A549 (cell line): ENCODE data around the gene SEC22C.

Experiments
- EHMT2 ChIP-seq: fragments of 200-600 bp; sonication (generic); IDR thresholded peaks from 2 replicates; pipeline ENCODE4 v1.6.1; 2016; ENCODE audit warnings: antibody characterized with exemption, low read depth, mild to moderate bottlenecking, moderate library complexity
- ESRRA ChIP-seq: fragments of 150-350 bp; IDR thresholded peaks from 2 replicates; pipeline ENCODE4 v1.6.1; 2014; ENCODE audit warnings: mild to moderate bottlenecking, low read length, borderline replicate concordance
- RAD21 ChIP-seq, 2 experiments: fragments of >200 bp in 1 of 2; sonication (Bioruptor Twin) in 1 of 2; formaldehyde crosslinking in 1 of 2; IDR thresholded peaks in 1 of 2; conservative IDR thresholded peaks in 1 of 2; 2 replicates in 1 of 2; 3 replicates in 1 of 2; pipeline ENCODE4 v1.6.1; 2012 to 2018; ENCODE audit warnings: inconsistent platforms in 1 of 2
- TF ChIP-seq, protein P1 (sequence below): IDR thresholded peaks from 2 replicates; pipeline ENCODE4 v1.6.1; 2012

DNA sequence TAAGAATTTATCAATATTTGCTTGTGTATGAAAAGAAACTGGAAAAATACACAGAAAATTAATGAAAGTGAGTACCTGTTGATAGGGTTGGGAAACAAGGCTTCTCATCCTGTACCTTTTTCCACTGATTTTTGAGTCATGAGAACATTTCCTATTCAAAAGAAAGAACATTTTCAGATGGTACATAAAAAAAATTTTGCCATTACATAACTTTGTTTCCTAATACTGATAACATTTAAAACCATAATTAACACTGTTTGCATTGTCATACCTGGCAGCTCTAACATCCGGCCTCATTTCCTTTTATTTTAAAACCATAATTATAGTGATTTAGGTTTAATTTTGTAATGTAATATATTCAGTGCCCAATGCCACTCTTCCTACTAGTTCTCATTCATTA is 30.4 kb upstream of the SEC22C start:
- TF ChIP-seq EHMT2: no peak
- TF ChIP-seq, protein P1, sequence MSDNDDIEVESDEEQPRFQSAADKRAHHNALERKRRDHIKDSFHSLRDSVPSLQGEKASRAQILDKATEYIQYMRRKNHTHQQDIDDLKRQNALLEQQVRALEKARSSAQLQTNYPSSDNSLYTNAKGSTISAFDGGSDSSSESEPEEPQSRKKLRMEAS: no peak
- TF ChIP-seq ESRRA: no peak
- no peak for TF ChIP-seq RAD21 (conservative IDR thresholded peaks at IDR 0.05 in 1 of 2, IDR thresholded peaks at IDR 0.05 in 1 of 2)
